ENCODE data around the gene MAP2K6. TPM values are rescaled to one million over a fixed set of nuclear protein-coding genes. Genes with fewer than 3 reads are reported as not detected.

Gene MAP2K6
- total and polyA plus RNA-seq, 2 donors (not counting 3 experiments of a cell fraction or from before 2014, with no cell fraction given), result 5.9 to 13.9 TPM

- intact Hi-C loops (cut with micrococcal nuclease), result no loop called here
- no peak for TF ChIP-seq POLR2A (IDR thresholded peaks at IDR 0.05; ENCODE audit: low read depth, low read length)
- no peak for TF ChIP-seq POLR2AphosphoS5 (IDR thresholded peaks at IDR 0.05; ENCODE audit: insufficient read depth, low read depth, low read length)
- no peak for TF ChIP-seq FOS (IDR thresholded peaks at IDR 0.05; ENCODE audit: borderline replicate concordance, insufficient read depth, low read length)
- TF ChIP-seq JUN (IDR thresholded peaks at IDR 0.05; ENCODE audit: borderline replicate concordance, insufficient read depth, insufficient read length, low read depth), result no peak
- TF ChIP-seq MAX (IDR thresholded peaks at IDR 0.05; ENCODE audit: insufficient read depth, insufficient read length), result no peak
- TF ChIP-seq EZH2 (IDR thresholded peaks at IDR 0.05; ENCODE audit: borderline replicate concordance, low read depth, low read length, severe bottlenecking), result no peak
- no peak for TF ChIP-seq CTCF (IDR thresholded peaks at IDR 0.05; ENCODE audit: extremely low read depth in 1 of 2, insufficient read depth in 1 of 2, low read depth in 1 of 2, low read length in 2 of 2)
- TF ChIP-seq GATA2 (IDR thresholded peaks at IDR 0.05; ENCODE audit: insufficient read depth, insufficient read length, low read depth, low read length), result no peak
- no peak for TF ChIP-seq MYC (IDR thresholded peaks at IDR 0.05; ENCODE audit: low read depth, low read length)
- H4K20me1 ChIP-seq (replicated peaks; ENCODE audit: control insufficient read depth, extremely low read depth, insufficient read depth, low read length), result no peaks in the 10 kb centered on the region
- H3K27me3 ChIP-seq (ENCODE audit: control insufficient read depth in 2 of 2, insufficient read depth in 2 of 2, low read length in 2 of 2), result no peaks in the 10 kb centered on the region
- H3K4me2 ChIP-seq (ENCODE audit: insufficient read depth, low read length), result no peak overlapping the region
- H3K27ac ChIP-seq (ENCODE audit: insufficient read depth, low read depth, low read length), result no peak overlapping the region
- H3K79me2 ChIP-seq (ENCODE audit: control insufficient read depth, insufficient read depth, low read length), result no peaks in the 10 kb centered on the region
- dilution Hi-C loops (cut with MboI; ENCODE audit: extremely low pct_ligation_motif_present, low sequenced_read_pairs), result no loop called here
- no peaks in the 10 kb centered on the region for H3K9me3 ChIP-seq (replicated peaks; ENCODE audit: control insufficient read depth, insufficient read depth, low read length)
- ChIA-PET POLR2A (no interaction called here), CTCF (no interaction called here)
- DNase-seq (ENCODE audit: low read depth, low spot score) (no peak), FAIRE-seq (no peak)
- no peak overlapping the region for H2AFZ ChIP-seq (ENCODE audit: low read depth, low read length)
- H3K36me3 ChIP-seq (ENCODE audit: control insufficient read depth in 2 of 2, extremely low read depth in 1 of 2, insufficient read depth in 2 of 2, low read length in 2 of 2), result no peaks in the 10 kb centered on the region
- no peak overlapping the region for H3K4me3 ChIP-seq (replicated peaks in 1 of 3; ENCODE audit: insufficient read depth in 1 of 3, low read depth in 1 of 3, low read length in 3 of 3)
- BruUV-seq (replicated peaks), result no TSS peak
- no peaks in the 10 kb centered on the region for H3K9me1 ChIP-seq (replicated peaks; ENCODE audit: control insufficient read depth, extremely low read depth, insufficient read depth, low read length)
- no peak overlapping the region for H3K9ac ChIP-seq (replicated peaks; ENCODE audit: extremely low read depth, insufficient read depth, low read length)
- H3K4me1 ChIP-seq (ENCODE audit: control insufficient read depth, extremely low read depth, insufficient read depth, low read length), result peaks cover 17% of the 10 kb centered on the region
These were observed 48.4 kb downstream of the MAP2K6 start for GRCh38 chr17:69462882-69463281.

Data from endothelial cell of umbilical vein (primary cell).